GM12891 (cell line): ENCODE results near the gene TMEM231.

ENCODE experiments used
- POLR2A ChIP-seq: IDR thresholded peaks from 2 replicates; pipeline ENCODE4 v1.6.1; 2011; ENCODE audit warnings: low read depth, low read length, control low read depth
- POLR2AphosphoS5 ChIP-seq: IDR thresholded peaks from 2 replicates; pipeline ENCODE4 v1.6.1; 2011; ENCODE audit warnings: low read depth, low read length, control low read depth
- TAF1 ChIP-seq: IDR thresholded peaks from 2 replicates; pipeline ENCODE4 v1.6.1; 2011; ENCODE audit warnings: low read depth, low read length, control low read depth

GRCh38 chr16:75532142-75532765 lies 23.8 kb downstream of the TMEM231 start:
- TF ChIP-seq POLR2A (no peak), POLR2AphosphoS5 (no peak), TAF1 (no peak)
